ENCODE measurements around the gene MYMK.

The MYMK gene

GRCh38 chr9:133496861-133497842 lies 27.6 kb downstream of the MYMK start:
- no peak for DNase-seq

- DNase-seq, result no peak
Observed at GRCh38 chr9:133495327-133496293, 29.1 kb downstream of the MYMK start.

- DNase-seq, result no peak
Observed at GRCh38 chr9:133494636-133495326, 30.0 kb downstream of the MYMK start.

DNA sequence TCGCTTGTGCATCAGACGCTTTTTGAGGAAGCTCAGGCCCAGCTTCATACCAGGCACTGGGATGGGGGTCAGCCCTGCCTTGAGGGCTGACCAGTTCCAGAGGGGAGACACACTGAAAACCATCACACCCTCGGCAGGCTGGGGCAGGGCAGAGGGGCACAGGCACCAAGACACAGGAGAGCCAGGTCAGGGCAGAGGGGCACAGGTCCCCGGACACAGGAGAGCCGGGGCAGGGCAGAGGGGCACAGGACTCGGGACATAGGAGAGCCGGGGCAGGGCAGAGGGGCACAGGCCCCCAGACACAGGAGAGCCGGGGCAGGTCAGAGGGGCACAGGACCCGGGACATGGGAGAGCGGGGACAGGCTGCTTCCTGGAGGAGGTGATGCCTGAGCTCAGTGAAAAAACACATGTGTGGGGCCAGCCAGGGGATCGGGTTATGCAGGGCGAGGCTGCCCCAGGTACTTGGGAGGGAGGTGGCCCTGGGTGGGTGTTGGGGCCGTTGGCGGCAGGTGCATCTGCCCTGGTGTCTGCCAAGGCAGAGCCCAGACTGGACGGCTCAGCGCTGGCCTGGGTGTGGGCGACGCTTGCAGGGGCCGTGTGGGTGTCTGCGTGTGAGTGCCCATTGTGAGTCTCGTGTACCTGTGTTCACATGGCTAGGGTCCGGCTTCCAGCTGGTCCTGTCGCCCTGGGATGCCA lies 30.8 kb downstream of the MYMK start:
- no peak for DNase-seq

GRCh38 chr9:133493428-133493827 lies 31.3 kb downstream of the MYMK start:
- no peak for DNase-seq

DNA sequence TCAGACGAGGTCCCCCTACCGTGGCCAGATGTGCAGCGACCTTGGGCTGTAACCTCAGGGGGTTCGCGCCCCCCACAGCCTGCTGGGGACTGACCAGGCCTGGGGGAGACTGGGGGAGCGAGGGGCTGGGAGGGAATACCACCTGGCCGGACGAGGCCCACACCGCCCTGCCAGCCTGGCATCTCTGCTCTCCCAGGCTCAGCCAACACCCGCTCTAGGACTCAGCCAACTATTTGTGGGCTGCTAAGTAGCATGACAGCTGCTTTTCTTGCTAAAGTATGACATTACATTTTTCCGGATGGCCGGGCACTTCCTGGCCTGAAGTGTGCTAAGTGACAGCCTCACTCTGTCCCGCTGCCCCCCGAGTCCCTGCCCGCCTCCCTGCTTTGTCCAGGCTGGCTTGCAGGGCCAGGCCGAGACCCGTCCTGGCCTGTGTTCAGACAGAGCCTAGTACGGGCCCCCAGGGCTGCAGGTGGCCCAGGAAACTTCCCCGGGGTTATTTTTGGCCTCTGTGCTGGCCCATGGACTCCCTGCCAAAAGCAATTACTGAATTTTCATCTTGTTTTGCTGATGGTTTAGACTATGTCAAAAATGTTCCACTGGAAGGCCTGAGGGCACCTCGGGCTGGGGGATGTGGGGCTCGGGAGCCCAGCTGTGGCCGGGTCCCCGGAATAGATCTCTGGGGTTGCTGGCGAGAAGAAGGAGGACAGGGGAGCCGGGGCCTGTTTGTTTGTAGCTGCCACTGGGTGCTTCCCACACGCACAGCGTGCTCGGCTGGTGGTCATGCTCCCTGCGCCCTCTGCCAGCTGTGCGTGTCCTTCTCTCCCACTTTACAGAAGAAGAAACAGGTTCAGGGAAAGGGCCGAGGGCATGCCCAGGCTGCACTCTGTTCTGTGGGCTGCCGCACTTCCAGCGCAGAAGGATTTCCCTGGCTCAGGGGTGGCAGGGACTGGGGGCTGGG lies 32.4 kb downstream of the MYMK start:
- no peak for DNase-seq

DNA sequence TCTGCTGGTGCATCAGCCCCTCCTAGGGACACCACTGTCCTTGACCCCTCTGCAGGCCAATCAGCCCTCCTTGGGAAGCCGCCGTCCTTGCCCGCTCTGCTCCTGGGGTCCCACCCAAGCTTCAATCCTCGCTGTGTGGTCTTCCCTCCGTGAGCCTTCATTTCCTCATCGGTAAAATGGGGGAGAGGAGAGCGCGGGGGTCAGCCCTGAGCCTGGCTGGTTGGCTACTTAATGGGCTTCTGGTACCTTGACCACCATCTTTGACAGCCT lies 33.2 kb downstream of the MYMK start:
- DNase-seq, result no peak

- no peak for DNase-seq
Observed at GRCh38 chr9:133490865-133491655, 33.7 kb downstream of the MYMK start.

DNA sequence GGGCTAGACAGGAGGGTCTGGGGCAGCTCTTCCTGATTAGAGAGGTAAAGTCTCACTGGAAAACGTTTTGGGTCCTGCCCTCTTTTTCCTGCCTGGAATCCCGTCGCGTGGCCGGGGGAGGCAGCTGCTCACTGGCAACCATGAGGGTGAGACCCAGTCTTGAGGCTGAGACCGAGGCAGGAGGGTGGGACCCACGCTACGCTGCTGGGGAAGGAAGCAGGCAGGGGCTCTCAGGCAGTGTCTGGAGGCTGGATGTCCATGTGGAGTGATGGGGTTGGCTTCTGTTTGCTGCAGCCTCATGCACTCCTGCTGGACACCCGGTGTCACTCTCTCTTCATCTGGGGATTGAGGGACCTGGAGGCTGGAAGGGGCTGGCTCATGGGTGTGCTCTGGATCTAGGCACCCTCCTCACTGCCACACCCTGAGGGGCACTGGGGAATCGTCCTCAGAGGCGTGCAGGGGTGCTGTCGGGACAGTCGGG lies 34.5 kb downstream of the MYMK start:
- no peak for DNase-seq

DNA sequence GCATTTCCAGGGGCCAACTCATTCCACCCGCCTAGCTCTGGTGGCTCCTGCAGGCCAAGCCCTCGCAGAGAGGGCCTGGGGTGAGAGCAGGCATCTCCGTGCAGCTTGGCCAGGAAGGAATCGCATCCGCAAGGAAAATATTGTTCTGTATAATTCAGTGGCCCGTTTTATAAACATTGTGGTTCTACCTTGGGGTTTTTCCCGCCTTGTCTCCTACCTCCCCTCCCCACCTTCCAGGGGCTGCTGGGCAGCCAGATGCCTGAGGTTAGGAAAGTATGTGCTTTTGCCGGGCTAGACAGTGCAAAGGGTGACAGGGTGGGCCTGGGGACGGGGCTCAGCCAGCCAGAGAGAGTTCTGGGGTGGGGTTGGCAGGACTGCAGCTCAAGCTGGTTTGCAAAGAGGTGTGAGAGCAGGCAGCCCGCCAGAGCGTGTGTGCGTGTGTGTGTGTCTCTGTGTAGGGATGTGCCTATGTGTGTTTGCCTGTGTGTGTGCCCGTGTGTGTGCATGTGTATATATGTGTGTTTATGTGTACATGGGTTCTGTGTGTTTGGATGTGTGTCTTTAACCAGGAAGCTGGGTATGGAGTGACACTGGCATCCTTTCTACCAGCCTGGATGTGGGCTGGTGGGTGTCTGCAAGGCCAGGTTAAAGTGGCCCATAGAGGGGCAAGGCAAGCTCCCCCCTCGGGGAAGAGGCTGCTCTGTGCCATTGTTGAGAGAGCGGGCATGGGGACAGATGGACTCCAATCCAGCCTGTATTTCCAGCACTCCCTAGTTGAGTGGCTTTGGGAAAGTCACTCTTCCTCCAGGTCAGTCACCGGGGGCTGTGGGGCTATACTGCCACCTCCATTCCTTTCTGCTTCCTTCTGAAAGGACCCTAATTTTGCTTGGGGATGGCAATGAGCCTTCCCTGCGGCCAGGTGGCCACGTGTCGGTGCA lies 35.2 kb downstream of the MYMK start:
- DNase-seq, result no peak

DNA sequence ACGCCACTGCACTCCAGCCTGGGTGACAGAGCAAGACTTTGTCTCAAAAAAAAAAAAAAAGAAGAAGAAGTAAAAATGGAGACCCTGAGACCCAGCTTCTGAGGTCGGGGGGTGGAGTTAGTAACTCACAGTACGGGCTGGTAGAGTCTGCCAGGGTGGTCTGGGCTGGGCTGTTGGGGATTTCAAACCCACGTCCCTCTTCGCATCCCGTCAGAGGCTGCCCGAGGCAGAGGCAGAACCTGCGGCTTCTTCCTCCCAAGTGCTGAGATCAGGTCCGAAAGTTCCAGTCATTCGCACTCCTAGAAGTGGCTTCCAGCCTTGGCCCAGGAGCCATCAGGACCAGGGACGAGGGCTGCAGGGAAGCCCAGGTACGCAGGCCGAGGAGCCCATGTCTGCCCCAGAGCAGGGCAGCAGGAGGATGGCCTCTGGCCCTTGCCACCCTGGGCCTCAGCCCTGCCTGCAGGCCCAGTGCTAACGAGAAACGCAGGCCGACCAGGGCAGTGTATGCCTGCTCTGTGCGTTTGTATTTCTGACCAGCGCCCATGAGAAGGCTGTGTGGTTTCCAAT lies 36.0 kb downstream of the MYMK start:
- DNase-seq, result no peak

GRCh38 chr9:133487331-133487725 lies 37.4 kb downstream of the MYMK start:
- DNase-seq, result no peak

GRCh38 chr9:133485531-133486260 lies 39.1 kb downstream of the MYMK start:
- DNase-seq, result no peak

DNA sequence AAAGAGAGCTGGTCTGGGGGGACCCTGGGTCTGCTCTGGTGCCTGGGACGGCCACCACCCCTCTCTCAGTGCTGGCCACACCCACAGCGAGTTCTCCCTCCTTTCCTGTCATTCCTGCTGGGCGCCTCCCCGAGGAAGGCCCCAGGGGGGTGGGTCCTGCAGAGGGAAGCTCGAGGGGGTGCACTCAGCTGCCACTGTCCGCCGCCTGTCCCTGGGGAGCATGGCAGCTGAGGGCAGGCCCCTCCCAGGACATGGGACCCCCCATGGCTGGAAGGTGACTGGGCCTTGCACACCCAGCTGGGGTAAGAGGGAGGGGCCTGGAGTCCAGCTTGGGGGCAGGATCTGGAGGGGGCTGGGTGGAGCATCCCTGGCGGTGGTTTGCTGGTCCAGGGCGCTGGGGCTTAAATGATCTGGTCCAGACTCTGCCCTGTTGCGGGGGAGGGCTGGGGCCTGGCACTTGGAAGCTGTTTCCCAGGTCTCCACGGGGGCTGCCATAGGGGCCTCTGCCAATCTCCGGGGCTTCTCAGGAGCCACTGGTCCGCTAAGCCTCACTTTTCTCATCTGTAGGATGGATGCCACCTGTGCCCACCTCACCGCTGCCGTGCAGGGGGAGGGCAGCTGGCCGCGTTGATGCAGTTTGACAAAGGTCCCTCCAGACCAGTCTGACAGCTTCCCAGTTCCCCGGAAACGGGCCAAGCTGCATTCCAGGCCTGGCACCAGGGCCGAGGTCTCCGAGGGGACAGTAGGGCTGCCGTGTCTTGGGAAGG lies 39.9 kb downstream of the MYMK start:
- no peak for DNase-seq

DNA sequence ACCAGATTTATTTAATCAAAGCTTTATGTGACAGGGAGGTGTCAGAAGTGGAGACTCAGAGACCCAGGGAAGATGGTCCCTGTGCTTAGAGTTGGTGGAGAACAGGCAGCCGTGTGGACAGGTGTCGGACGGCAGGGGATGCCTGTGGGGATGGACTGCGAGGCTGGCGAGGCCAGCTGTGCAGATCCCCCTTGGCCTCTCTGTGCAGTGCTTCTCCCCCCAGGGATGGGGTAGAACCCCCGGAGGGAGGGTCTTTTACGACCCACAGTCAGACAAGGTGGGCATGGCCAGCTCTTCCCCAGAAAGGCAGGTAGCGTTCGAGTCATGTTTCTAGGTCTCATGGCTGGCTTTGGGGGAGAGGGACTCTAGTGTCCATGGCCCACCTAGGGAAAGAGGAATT lies 41.1 kb downstream of the MYMK start:
- DNase-seq, result no peak

- DNase-seq, result peak; percentile 74
Observed at GRCh38 chr9:133478851-133479711, 45.7 kb downstream of the MYMK start, which contains the start of gene SLC2A6. Gene SLC2A6 (minus strand): TSS chr9:133479099. CDS start chr9:133479059, 40 bp downstream.
